GM21381 (cell line): ENCODE results near the gene KCNA5.

Source experiments
- ATAC-seq: cut with Tn5 transposase; IDR thresholded peaks from one replicate; pipeline ENCODE4 v1.9.1; 2021; ENCODE audit warnings: mild to moderate bottlenecking, moderate library complexity; ENCODE audit not compliant: unreplicated experiment

The KCNA5 gene

DNA sequence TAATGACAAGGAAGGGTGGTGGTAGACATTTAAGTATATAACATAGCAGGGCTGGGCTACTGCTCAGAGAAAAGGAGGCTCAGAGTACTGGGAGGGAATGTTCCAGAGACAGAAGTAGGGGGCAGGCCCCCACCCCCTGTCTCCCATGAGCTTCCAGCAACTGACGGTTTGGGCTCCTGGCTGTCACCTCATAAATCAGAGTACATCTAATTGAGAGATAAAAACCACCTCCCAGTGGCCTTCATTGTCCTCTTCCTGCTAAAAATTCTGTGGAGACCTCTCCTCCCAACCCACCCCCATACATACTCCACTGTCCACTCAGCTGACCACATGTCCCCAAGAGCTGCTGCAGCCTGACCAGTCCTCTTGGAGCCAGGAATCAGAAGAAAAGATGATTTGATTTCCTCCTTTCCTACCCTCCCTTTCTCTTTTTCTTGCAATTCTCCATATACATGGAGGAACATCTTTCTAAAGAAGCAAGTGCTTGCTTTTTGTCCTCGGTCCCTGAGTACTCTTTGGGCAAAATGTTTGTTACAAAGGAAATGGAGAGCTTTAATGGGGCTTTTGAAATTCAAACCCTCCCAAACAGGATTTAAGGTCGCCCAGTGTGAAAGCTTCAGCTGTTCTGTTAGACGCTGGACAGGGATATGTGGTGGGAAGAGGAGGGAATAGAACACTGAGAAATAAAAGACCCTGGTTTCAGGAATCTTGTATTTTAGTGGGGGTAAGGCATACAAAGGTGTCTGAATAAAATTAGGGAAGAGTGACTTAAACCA lies 16.4 kb upstream of the KCNA5 start:
- no peak for ATAC-seq

DNA sequence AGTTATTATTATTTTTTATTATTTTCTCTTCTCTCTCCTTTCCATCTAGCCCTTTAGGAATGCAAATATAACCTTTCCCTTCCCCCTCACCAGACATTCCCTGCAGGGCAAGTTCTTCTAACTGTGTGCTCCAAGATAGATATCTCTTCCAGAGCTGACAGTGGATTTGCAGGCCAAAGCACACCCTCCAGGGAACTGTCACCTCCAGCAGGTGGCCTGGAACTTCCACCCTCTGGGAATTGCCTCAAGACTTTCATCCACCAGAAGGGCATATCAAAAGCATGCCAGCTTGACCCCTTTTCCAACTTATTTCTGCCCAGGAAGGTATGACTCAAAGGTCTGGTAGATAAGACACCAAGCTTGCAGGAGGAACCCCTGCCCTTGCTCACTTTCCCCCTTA lies 13.6 kb upstream of the KCNA5 start:
- no peak for ATAC-seq

DNA sequence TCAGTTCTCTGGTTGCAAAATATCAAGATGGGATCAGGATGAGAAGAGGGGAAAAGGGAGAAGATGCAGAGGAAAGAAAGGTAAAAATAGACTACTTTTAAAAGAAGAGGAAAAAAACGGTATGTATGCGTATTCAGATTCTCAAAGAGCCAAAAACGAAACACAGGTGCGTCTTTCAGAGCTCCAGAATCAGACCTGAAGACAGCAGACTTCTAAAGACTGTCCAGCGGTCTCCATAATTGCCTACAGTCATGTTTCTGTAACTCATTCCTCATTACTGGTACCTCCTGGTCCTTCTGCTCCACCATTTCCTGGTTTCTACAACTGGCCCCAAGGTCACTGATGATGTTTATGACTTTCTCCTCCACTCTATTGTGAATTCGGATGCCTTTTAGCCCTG lies 12.4 kb upstream of the KCNA5 start:
- no peak for ATAC-seq

DNA sequence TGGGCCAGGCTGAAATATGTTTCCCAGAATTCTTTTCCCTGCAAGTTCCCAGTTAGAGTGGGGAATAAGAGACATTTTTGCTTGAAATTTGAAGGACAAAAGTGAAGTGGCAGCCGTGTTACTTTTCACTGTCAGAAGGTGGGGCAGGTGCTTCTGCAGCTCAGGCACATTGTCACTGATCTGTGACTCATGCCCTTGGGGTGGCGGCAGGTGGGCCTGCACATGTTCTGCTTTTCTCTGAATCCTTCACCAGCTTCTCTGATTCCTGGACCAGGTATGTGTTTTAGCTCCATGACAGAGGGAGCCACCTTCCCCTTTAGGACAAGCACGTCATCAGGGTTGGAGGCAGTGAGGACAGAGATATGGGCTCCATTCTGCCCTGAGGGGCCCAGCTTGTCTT lies 11.7 kb upstream of the KCNA5 start:
- no peak for ATAC-seq

DNA sequence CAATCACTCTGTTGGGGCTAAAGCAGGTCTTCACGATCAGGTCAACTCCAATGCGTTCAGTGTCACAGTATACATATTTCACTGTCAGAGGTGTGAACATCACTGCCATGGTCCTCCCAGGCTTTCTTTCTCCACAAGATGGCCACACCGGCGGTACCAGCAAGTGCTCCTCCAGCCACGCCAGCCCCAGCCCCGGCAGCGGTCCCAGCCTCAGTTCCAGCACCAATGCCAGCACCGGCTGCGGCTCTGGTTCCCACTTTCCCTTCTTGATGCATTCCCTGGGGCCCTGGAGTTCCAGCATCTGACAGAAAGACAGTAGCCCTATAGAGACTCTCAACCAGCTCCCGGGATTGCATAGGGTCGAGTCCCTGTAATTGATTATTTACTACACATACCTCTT lies 10.9 kb upstream of the KCNA5 start:
- no peak for ATAC-seq

DNA sequence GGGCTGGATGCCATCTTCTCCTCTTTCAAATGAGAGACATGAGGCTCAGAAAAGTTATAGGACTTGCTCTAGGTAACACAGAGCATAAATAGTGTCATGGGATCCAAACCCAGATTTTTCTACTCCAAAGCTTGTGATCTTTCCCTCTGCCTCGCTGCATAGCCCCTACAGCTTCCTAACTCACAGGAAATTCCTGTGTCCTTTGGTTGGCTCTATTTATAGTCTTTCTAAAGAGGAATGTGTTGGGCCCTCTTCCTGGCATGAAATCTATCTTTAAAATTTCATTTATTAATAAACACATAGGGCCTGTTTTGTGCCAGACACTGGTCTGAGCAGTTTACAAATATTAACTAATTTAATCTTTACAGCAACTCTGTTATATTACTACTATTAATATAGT lies 9.8 kb upstream of the KCNA5 start:
- no peak for ATAC-seq

DNA sequence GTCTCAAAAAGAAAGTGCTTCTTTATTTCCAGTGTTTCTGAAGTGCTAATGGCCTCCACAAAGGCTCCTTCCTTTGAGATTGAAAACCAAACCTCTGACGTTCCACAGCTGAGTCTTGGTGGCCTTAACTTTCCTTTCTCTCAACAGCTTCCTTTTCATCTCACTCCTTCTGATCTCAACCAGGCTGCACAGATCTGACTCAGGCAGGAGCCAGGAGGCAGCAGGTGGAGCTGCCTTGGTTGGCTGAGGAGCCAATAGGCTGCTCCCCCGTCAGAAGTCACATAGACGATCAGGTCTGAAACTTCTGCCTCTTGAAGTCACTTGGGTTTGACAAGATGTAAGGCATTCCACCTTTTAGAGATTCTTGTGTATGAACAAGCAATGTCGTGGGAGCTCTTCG lies 9.1 kb upstream of the KCNA5 start:
- ATAC-seq: no peak

DNA sequence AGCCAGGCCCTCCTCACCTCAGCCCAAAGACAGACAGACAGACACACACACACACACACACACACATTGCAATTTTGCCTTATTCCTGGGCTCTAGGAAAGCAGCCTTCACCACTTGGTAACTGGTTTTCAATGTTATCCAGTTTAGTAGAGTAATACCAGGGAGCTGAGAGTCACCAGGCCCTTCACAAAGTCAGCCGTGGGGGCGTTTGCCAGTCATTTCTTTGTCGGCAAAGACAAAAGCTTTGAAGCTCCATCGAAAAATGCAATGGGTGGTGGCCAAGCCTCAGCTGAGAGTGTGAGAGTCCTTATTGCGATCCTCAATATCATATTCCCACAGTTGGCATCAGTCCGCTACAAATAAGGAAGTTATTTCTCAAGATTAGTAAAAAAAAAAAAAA lies 8.1 kb upstream of the KCNA5 start:
- no peak for ATAC-seq

DNA sequence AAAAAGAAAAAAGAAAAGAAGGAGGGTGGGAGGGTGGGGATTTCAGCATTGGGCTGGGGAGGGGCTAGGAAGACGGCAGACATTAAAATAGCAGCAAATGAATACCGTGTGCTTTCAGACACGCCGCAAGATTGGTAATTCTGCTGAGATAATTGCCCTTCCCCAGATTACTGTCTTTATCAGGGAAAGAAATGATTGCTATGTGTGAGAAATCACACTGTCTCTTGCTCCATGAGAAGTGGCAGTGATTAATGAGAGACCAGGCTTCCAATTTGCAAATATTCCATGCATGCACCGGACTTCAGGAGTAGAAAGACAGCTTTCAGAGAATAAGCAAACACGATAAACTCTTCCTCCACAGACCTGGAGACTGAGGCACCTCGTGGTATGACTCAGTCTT lies 7.6 kb upstream of the KCNA5 start:
- ATAC-seq: no peak

DNA sequence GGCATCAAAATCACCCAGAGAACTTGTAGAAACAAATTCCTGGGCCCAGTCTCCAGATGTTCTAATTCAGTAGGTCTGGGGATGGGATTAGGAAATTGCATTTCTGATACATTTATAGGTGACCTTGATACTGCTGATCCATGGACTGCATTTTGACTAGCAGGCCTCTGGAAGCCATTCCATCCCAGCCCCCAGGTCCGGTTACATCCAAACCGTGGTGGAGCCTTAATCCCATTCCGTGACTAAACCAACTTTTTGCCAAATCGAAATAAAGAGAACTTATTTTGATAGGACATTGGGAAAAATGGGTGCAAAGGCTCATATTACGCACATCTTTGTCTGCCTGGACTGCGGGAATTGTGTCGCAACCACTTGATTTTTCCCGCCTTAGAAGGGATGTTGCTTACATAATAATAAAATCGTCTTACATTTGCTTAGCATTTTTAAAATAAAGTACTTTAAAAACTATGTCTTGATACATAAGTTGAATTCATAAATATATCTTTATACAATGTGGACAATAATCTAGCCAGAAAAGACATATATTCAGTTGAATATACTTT lies 5.8 kb upstream of the KCNA5 start:
- ATAC-seq: no peak

DNA sequence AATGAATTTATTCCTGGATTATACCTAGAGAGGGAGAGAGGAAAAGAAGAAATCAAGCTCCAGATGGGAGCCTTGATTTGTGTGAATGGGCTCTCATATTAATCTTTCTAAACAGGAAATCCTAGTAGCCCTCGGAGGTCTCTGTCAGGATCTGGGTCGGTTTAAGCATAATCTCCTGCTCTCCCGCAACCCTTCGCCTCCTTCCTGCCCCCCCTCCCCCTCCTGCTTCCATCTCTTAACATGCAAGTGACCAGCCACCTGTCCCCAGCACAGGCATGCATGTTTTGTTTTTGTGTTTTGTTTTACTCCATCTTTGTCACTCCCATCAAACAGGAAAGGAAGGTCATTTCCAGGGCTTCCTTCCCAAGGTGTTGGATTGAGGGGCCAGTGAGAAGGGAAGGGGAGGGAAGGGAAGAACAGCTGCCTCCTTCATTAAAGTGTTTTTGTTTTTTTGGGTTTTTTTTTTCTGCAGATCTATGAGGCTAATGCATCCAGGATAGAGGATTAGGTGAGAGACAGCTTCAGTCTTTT lies 4.8 kb upstream of the KCNA5 start:
- no peak for ATAC-seq

DNA sequence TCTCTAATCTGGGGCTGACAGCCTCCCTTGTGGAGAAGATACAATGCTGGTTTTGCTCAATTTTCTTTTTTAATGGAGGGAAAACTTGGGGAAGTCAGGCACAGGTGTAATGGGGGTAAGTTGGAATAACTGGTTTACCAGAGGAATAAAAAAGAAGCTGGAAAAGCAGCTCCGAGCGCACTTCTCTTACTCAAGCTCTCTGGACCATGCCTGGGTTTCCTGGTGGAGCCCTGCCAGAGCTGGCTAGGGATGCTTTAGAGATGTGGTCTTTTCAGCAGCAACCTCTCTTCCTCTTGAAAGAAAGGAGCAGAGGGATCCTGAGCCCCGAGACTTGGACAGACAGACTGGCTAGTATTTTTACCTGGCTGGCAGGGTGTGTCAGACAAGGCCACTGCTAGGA lies 3.9 kb upstream of the KCNA5 start:
- no peak for ATAC-seq

DNA sequence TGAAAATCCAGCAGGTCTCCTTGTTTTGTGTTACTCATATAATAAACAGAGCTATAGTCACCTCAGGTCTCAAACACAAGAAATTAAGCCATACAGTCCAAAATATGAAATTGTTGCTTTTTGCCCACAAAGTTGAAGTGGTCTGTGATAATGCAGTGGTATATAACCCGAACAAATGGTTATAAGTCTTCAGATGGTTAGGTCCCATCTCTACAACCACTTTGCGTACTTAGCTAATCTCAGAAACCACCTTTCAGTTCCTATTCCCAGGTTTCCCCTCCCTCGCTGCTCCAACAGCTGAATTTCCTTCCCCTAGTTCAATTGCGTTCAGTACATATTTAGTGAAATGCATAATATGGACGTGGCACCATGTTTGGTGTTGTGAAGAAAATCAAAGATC lies 3.3 kb upstream of the KCNA5 start:
- ATAC-seq: no peak

DNA sequence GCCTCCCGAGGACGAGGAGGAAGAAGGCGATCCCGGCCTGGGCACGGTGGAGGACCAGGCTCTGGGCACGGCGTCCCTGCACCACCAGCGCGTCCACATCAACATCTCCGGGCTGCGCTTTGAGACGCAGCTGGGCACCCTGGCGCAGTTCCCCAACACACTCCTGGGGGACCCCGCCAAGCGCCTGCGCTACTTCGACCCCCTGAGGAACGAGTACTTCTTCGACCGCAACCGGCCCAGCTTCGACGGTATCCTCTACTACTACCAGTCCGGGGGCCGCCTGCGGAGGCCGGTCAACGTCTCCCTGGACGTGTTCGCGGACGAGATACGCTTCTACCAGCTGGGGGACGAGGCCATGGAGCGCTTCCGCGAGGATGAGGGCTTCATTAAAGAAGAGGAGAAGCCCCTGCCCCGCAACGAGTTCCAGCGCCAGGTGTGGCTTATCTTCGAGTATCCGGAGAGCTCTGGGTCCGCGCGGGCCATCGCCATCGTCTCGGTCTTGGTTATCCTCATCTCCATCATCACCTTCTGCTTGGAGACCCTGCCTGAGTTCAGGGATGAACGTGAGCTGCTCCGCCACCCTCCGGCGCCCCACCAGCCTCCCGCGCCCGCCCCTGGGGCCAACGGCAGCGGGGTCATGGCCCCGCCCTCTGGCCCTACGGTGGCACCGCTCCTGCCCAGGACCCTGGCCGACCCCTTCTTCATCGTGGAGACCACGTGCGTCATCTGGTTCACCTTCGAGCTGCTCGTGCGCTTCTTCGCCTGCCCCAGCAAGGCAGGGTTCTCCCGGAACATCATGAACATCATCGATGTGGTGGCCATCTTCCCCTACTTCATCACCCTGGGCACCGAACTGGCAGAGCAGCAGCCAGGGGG lies 979 bp downstream of the KCNA5 start:
- no peak for ATAC-seq

DNA sequence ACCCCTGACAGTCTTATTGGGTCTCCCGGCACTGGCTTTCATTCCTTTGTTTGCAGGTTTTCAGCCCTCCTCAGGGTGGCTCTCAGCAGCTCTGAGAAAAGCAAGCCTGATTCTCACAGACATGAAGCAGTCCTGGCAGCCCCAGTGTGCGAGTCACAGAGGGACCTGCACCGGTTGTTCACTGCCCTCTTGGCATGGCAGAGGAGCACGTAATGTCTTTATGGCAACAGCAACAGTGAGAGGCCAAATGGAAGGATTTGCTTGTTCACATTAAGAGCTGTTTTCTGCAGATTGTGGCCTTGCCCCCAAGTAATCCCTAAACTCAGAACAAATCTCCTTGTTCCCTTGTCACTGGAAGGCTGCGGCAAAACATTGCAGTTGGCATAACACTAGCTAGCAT lies 3.4 kb downstream of the KCNA5 start:
- no peak for ATAC-seq

DNA sequence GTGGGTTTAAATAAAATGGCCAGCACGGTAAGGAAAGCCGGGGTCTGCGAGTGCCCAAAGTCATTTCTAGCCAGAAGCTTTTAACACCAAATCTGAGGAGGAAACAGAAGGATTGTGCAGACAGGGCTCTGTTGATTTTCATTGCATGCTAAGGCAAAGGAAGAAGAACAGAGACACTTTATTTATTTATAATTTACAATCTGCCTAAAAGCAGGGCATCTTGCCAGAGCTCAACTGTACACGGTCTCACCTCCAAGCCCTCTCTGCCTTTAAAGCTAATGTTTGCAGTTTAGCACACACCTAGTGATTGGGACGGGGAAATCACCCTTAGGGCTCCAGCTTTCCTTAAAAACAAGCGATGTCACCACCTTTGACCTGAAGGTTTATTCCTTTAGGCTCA lies 4.0 kb downstream of the KCNA5 start:
- ATAC-seq: no peak

DNA sequence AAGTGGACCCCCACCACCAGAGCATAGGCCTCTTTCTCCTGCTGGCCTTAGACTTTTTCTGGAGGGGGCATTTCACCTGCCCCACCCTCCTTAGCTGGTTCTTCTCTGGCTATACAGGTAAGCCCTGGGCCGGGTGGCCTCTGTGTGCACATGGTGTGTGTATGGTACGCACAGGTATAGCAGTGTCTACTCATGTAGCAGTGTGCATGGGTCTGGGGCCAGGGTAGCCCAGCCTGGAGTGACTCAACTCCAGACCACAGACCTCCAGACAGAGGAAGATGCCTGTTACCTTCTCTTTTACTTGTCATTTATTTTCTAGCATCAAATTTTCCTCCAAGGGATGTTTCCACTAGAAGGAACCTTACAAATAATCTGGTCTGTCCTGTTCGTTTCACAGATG lies 6.9 kb downstream of the KCNA5 start:
- no peak for ATAC-seq

DNA sequence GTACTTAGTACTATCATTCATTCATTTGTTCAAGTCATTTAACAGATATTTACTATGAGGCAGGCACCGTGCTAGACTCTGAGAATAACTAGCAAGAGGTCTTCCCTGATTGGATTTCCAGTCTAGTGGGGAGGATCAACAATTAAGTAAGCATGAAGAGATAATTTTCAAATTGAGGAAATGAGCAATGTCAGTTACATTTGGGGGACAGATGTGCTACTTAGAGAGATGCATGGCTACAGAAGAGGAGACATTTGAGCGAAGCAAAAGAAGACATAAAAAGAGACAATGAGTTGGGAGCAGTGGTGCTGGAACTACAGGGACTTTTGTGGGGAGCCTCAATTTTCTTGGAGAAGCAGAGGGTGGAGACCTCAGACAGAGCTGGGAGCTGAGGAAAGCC lies 7.7 kb downstream of the KCNA5 start:
- ATAC-seq: no peak

DNA sequence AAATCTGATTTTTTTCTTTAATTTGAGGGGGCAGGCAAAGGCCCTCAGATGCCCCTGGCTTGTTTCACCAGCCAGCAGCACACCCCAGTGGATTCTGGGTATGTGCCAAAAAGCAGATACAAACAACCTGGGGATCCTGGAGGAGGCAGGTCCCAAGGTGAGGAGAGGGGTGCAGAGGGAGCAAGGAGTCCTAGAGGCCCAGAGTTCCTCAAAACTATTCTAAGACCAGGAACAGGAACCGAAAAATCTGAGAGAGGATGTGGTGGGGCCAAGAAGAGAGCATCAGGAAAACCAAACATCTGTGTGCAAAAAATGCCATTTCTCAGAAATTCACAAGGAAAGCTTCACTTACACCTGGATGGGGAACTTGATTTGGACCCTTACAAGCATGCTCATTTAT lies 8.2 kb downstream of the KCNA5 start:
- no peak for ATAC-seq

DNA sequence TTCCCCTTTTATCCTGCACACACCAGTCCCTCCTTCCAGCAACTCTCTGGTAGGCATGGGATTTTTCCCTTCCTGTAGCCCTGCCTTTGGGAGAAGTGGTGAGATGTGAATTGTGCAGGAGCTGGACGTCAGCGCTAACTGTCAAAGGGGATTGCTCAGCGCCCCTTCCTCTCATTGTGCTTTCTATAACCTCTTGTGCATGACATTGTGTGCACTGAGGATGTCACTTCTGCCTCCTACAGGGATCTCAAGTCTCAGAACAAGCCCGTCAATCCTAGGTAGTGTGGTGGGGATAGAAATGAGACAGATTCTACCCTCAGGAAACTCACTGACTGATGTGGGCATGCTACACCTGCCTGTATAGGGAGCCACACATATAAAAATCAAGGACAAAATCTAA lies 8.7 kb downstream of the KCNA5 start:
- ATAC-seq: no peak

DNA sequence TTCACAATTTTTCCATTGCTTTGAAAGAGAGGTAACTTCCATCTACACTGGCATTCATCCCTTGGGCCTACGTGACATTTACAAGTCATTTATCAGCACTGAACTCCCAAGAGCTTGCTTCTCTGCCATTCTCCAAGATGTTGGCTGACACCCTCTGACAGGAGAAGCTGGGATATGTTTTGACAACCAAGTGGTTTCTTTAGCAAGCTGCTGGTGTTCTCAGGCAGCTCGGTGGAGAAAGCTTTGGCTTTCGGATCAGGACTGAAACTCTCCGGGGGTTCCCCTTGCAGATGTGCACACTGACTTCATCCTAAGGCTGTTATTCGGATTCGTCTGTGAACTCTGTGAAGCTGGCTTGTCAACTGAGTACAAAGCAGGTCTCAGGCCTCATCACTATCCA lies 15.7 kb downstream of the KCNA5 start:
- ATAC-seq: no peak

DNA sequence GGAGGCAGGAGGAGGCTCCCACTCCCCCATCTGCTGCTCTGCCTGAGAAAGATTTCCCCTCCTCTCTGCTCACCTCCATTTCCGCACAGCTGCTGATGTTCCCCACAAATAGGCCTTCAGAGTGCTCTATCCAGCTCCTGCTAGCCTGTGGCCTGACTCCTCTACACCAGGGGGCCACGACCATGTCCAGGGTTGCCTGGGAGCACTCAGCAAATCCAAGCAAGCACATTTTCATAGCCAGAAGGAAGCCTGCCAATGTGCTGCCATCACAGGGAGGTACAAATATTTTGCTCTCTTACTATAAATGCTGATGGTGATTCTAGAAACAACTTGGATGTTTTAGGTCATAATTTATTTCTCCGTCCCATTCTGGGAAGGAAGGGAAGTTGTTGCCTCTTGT lies 17.3 kb downstream of the KCNA5 start:
- no peak for ATAC-seq
